Psoas muscle (tissue), 8 donors: ENCODE results near the gene XKR7. TPM values are rescaled to one million over a fixed set of nuclear protein-coding genes. Genes with fewer than 3 reads are reported as not detected.

ENCODE experiments used
- ATAC-seq, 4 donors: fragments of 200-7000 bp; cut with Tn5 transposase; one replicate each; pipeline ENCODE4 v1.9.1; 2020; ENCODE audit warnings: moderate library complexity in 3 of 4, mild to moderate bottlenecking in 2 of 4
- DNase-seq, 2 donors: peaks; one replicate each; pipeline ENCODE4 v3.0.0-alpha.2; 2020
- H3K27ac ChIP-seq: fragments of 200-600 bp; one replicate; pipeline ENCODE4 v1.8.0; 2022
- H3K27me3 ChIP-seq, 3 donors: fragments of 200-600 bp in 1 of 3; one replicate each; pipeline versions ENCODE4 v1.6.1 to v1.8.0; 2013 to 2022; ENCODE audit warnings: low read length in 2 of 3, mild to moderate bottlenecking in 2 of 3, moderate library complexity in 1 of 3; ENCODE audit not compliant: insufficient read depth in 3 of 3
- H3K36me3 ChIP-seq, 2 donors: fragments of 200-600 bp in 1 of 2; one replicate each; pipeline versions ENCODE4 v1.6.1 to v1.8.0; 2013 to 2022; ENCODE audit warnings: low read depth in 1 of 2, mild to moderate bottlenecking in 1 of 2, moderate library complexity in 1 of 2; ENCODE audit not compliant: insufficient read depth in 1 of 2
- H3K4me1 ChIP-seq: fragments of 200-600 bp; one replicate; pipeline ENCODE4 v1.8.0; 2022
- H3K4me3 ChIP-seq: fragments of 200-600 bp; one replicate; pipeline ENCODE4 v1.8.0; 2022; ENCODE audit warnings: mild to moderate bottlenecking
- H3K9me3 ChIP-seq: fragments of 200-600 bp; one replicate; pipeline ENCODE4 v1.8.0; 2022
- WGBS, 3 donors: extraction: QIAGEN DNeasy Blood & Tissue Kit; methylation state at CpG; one replicate each; pipeline versions ENCODE4 v1.1.6 to v1.1.7; 2013; 5-methylcytosine and 5-hydroxymethylcytosine counted together
- intact Hi-C, 2 donors: fragments of 100-400 bp; cut with DNase I; formaldehyde crosslinking; loops; one replicate each; pipeline versions ENCODE4 v1.11.0 to v1.14.2; 2022
- polyA plus RNA-seq, 3 donors: library from polyadenylated mRNA; stranded (reverse); fragments of 200-250 nt; gene quantifications; one replicate each; pipeline ENCODE4 v1.2.3, GENCODE V29; 2013
- total RNA-seq, 4 donors: library from RNA; stranded (reverse); fragmentation: NEBNext Ultra II Directional in 2 of 4; extraction: Animal tissue kit (Norgen Biotek cat#: 25700) in 2 of 4; gene quantifications; one replicate each; pipeline versions ENCODE4 v1.2.1 to v1.2.4, GENCODE V29; 2021 to 2023
- TF ChIP-seq, protein P1 (sequence below): fragments of 200-600 bp; IDR thresholded peaks from one replicate; pipeline ENCODE4 v1.8.0; 2022; ENCODE audit warnings: antibody characterized with exemption
- donor health status: healthy with polysubstance abuse.
- donor health status: DM: no; HTN: no; CAD: no; lungs with moderate emphysema.
- donor health status: Bipolar disorder and iron deficiency.
- donor health status: healthy.
- donor health status: DM: yes; HTN: yes; CAD: no.
- donor health status: DM: no; HTN: no; CAD: no.
- donor health status: DM: no; HTN: no; CAD: no.
- donor health status: DM: yes; HTN: yes; CAD: no.

Gene XKR7
- total and polyA plus RNA-seq, 7 donors = under 0.01 to 0.02 TPM; not detected in 5

- ATAC-seq = no peak
These were observed 45.8 kb upstream of the XKR7 start for GRCh38 chr20:31922181-31922580.

GRCh38 chr20:31922588-31922987 is 45.4 kb upstream of the XKR7 start:
- no peaks in the 10 kb centered on the region for H3K9me3 ChIP-seq

More at GRCh38 chr20:31922181-31922580, 45.8 kb upstream of the XKR7 start:
- WGBS, 3 donors = 67 to 75% (median 70%) methylated on average over 4 of the region's 4 CpGs
- H3K4me3 ChIP-seq = no peak overlapping the region
- no peak for DNase-seq
- TF ChIP-seq, protein P1, sequence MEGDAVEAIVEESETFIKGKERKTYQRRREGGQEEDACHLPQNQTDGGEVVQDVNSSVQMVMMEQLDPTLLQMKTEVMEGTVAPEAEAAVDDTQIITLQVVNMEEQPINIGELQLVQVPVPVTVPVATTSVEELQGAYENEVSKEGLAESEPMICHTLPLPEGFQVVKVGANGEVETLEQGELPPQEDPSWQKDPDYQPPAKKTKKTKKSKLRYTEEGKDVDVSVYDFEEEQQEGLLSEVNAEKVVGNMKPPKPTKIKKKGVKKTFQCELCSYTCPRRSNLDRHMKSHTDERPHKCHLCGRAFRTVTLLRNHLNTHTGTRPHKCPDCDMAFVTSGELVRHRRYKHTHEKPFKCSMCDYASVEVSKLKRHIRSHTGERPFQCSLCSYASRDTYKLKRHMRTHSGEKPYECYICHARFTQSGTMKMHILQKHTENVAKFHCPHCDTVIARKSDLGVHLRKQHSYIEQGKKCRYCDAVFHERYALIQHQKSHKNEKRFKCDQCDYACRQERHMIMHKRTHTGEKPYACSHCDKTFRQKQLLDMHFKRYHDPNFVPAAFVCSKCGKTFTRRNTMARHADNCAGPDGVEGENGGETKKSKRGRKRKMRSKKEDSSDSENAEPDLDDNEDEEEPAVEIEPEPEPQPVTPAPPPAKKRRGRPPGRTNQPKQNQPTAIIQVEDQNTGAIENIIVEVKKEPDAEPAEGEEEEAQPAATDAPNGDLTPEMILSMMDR = no peak
- intact Hi-C loops = no loop called here
- H3K27ac ChIP-seq = no peak overlapping the region
- no peaks in the 10 kb centered on the region for H3K4me1 ChIP-seq
- peaks cover 0 to 4% (median 0%) of the 10 kb centered on the region in 3 donors for H3K27me3 ChIP-seq
- H3K9me3 ChIP-seq = no peaks in the 10 kb centered on the region
- H3K36me3 ChIP-seq = no peaks in the 10 kb centered on the region

GRCh38 chr20:31923388-31924331 is 44.3 kb upstream of the XKR7 start:
- no peaks in the 10 kb centered on the region for H3K36me3 ChIP-seq
- 28 to 49% (median 35%) methylated on average over 9 to 13 of the region's 13 CpGs for WGBS, 3 donors
- H3K4me1 ChIP-seq = no peaks in the 10 kb centered on the region
- H3K27me3 ChIP-seq = peaks cover 0 to 4% (median 0%) of the 10 kb centered on the region in 3 donors
- no peak overlapping the region for H3K27ac ChIP-seq
- H3K9me3 ChIP-seq = no peaks in the 10 kb centered on the region
- intact Hi-C loops = no loop called here
- TF ChIP-seq, protein P1 = no peak
- ATAC-seq (no peak), DNase-seq (no peak)
- no peak overlapping the region for H3K4me3 ChIP-seq

More at GRCh38 chr20:31922588-31922987, 45.4 kb upstream of the XKR7 start:
- TF ChIP-seq, protein P1 = no peak
- ATAC-seq (no peak), DNase-seq (no peak)
- no peaks in the 10 kb centered on the region for H3K36me3 ChIP-seq
- no peak overlapping the region for H3K4me3 ChIP-seq
- H3K27me3 ChIP-seq = peaks cover 0 to 4% (median 0%) of the 10 kb centered on the region in 3 donors
- H3K27ac ChIP-seq = no peak overlapping the region
- no peaks in the 10 kb centered on the region for H3K4me1 ChIP-seq
- WGBS, 3 donors = 85 to 88% (median 86%) methylated on average over 4 of the region's 4 CpGs
- intact Hi-C loops = no loop called here

GRCh38 chr20:31924561-31924960 is 43.4 kb upstream of the XKR7 start:
- TF ChIP-seq, protein P1 = no peak
- DNase-seq = no peak
- H3K27ac ChIP-seq = no peak overlapping the region
- peaks cover 0 to 4% (median 0%) of the 10 kb centered on the region in 3 donors for H3K27me3 ChIP-seq
- ATAC-seq = no peak
- 86 to 90% (median 89%) methylated on average over 8 of the region's 8 CpGs for WGBS, 3 donors
- no peak overlapping the region for H3K4me3 ChIP-seq
- no peaks in the 10 kb centered on the region for H3K9me3 ChIP-seq
- H3K4me1 ChIP-seq = no peaks in the 10 kb centered on the region
- no peaks in the 10 kb centered on the region for H3K36me3 ChIP-seq
- intact Hi-C loops = no loop called here
